GM10248 (cell line): ENCODE measurements around the gene GSDMA.
"Not testable (repeated sequence)": the region's sequence is repeated elsewhere in the genome, so short reads cannot be mapped to it uniquely, and the experiment has no call there.

ENCODE experiments used
- CTCF ChIA-PET: fragments of 300-600 bp; sonication (Branson Sonifier 250); formaldehyde crosslinking; extraction: SDS; loops from one replicate; lab custom pipeline; 2021; ENCODE audit warnings: antibody characterized with exemption; lab: Yijun Ruan, JAX
- POLR2A ChIA-PET: fragments of 350-650 bp; sonication (Branson Sonifier 250); formaldehyde crosslinking; extraction: SDS; loops from one replicate; lab custom pipeline; 2020; ENCODE audit warnings: antibody characterized with exemption; lab: Yijun Ruan, JAX
- DNase-seq: peaks from one replicate; pipeline ENCODE4 v3.0.0; 2012; ENCODE audit errors: extremely low spot score
- CTCF ChIP-seq: IDR thresholded peaks from 2 replicates; pipeline ENCODE4 v1.5.1; 2012; ENCODE audit warnings: mild to moderate bottlenecking, low read depth; ENCODE audit errors: extremely low read depth, missing control alignments, control extremely low read depth

The GSDMA gene

DNA sequence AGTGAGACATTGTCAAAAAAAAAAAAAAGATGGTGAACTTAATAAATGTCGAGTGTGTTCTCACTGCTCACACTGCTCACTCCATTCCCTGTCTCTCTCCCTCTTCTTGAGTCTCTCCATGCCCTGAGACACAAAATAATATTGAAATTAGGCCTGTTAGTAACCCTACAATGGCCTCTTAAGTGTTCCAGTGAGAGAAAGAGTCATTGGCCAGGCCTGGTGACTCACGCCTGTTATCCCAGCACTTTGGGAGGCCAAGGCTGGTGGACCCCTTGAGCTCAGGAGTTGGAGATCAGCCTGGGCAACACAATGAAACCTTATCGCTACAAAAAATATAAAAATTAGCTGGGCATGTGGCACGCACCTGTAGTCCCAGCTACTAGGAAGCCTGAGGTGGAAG lies 36.3 kb downstream of the GSDMA start:
- ChIA-PET POLR2A (no interaction called here), CTCF (interaction anchor here (1.0 to 1.7 kb wide), 3 partner anchors 9 to 377 kb away, joined by 3 to 7 read pairs (median 3); no protein-coding TSS in a partner anchor)
- no peak for TF ChIP-seq CTCF
- DNase-seq = no peak

DNA sequence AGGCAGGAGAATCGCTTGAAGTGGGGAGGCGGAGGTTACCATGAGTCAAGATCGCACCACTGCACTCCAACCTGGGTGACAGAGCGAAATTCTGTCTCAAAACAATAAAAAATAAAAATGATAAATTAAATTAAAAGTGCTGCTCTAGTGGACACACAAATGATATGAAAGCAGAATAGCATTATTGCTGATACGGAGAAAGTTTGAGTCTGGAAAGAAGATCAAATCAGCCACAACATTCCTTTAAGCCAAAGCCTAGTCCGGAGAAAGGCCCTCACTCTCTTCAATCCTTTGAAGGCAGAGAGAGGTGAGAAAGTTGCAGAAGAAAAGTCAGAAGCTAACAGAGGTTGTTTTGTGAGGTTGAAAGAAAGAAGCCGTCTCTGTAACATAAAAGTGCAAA lies 37.4 kb downstream of the GSDMA start:
- ChIA-PET CTCF (interaction anchor here (1.2 to 1.7 kb wide), 5 partner anchors 8 to 378 kb away, joined by 3 to 7 read pairs (median 6); partner anchors contain the start of gene PSMD3), POLR2A (no interaction called here)
- TF ChIP-seq CTCF = no peak
- DNase-seq = no peak

- DNase-seq, POLR2A ChIA-PET: not testable (repeated sequence)
- CTCF ChIA-PET = interaction anchor here (1.4 to 1.9 kb wide), 3 partner anchors 21 to 74 kb away, joined by 3 to 7 read pairs (median 4); partner anchors contain the start of gene PSMD3
These were observed 38.5 kb downstream of the GSDMA start for GRCh38 chr17:40001335-40001734.

- POLR2A ChIA-PET = no interaction called here
- CTCF ChIA-PET = interaction anchor here (1.5 kb wide), 1 partner anchor 9 kb away, joined by 5 read pairs; no protein-coding TSS in a partner anchor
- no peak for DNase-seq
- no peak for TF ChIP-seq CTCF
These were observed 41.3 kb downstream of the GSDMA start for GRCh38 chr17:40004072-40004471.

DNA sequence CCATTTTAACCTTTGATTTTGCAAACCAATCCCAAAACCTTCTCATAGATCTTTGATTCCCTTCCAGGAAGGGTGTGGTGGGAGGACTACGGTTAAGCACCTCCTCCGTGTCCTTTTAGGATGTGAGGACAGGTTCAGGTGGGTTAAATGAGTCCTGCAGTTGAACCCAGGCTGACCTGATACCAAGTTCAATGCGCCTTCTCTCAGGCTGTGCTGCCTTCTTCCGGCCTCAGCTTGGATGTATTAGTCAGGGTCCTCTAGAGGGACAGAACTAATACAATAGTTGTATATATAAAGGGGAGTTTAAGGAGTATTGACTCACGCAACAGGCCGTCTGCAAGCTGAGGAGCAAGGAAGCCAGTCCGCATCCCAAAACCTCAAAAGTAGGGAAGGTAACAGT lies 41.9 kb downstream of the GSDMA start:
- POLR2A ChIA-PET = no interaction called here

DNA sequence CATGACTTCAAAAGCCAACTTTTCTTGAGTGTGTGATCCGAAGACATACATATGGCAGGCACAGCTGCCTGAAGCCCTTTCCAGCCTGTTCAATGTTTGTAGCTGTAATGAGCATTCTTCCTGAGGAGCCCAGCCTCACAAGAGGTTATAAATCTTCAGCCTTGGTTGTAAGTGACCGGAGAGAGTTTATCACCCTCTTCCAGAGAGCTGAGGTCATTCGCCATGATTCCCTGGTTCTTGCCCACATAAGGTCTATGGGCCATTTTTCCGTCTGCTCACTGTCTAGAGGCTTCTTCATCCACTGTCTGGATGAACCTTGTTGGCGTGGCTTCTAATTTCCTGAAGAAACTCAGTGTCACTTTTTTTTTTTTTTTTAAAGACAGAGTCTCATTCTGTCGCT lies 42.7 kb downstream of the GSDMA start:
- no peak for DNase-seq
- CTCF ChIA-PET = interaction anchor here (1.1 to 1.7 kb wide), 3 partner anchors 8 to 382 kb away, joined by 3 to 5 read pairs (median 4); no protein-coding TSS in a partner anchor
- POLR2A ChIA-PET = no interaction called here
- no peak for TF ChIP-seq CTCF

More for the DNA sequence above, 41.9 kb downstream of the GSDMA start:
- CTCF ChIA-PET = interaction anchor here (1.1 to 1.7 kb wide), 3 partner anchors 9 to 381 kb away, joined by 3 to 5 read pairs (median 4); no protein-coding TSS in a partner anchor
- DNase-seq = no peak
- no peak for TF ChIP-seq CTCF

GRCh38 chr17:40010946-40011500 lies 48.2 kb downstream of the GSDMA start:
- CTCF ChIA-PET = interaction anchor here (2.9 to 8.4 kb wide), 4 partner anchors 16 to 64 kb away, joined by 13 to 137 read pairs (median 30); no protein-coding TSS in a partner anchor
- not testable (repeated sequence) for DNase-seq
- POLR2A ChIA-PET = interaction anchor here (0.6 kb wide), 1 partner anchor 647 kb away, joined by 4 read pairs; no protein-coding TSS in a partner anchor

GRCh38 chr17:40012017-40012647 lies 49.3 kb downstream of the GSDMA start:
- POLR2A ChIA-PET, DNase-seq: not testable (repeated sequence)
- CTCF ChIA-PET = interaction anchor here (1.0 to 8.4 kb wide), 13 partner anchors 10 to 389 kb away, joined by 3 to 137 read pairs (median 5); partner anchors contain the start of gene WIPF2
